GM19438 (cell line): ENCODE measurements around the gene TAF11L3.
"Not testable (repeated sequence)": the region's sequence is repeated elsewhere in the genome, so short reads cannot be mapped to it uniquely, and the experiment has no call there.

ENCODE experiments used
- ATAC-seq: cut with Tn5 transposase; IDR thresholded peaks from one replicate; pipeline ENCODE4 v1.9.1; 2021; ENCODE audit warnings: low read depth; ENCODE audit not compliant: unreplicated experiment

Gene TAF11L3

GRCh38 chr5:17518067-17518466 is at the start of gene TAF11L3:
TAF11L3 (plus strand) TSS chr5:17518367.
- not testable (repeated sequence) for ATAC-seq

GRCh38 chr5:17470064-17470463 is 48.1 kb upstream of the TAF11L3 start:
- ATAC-seq: no peak

DNA sequence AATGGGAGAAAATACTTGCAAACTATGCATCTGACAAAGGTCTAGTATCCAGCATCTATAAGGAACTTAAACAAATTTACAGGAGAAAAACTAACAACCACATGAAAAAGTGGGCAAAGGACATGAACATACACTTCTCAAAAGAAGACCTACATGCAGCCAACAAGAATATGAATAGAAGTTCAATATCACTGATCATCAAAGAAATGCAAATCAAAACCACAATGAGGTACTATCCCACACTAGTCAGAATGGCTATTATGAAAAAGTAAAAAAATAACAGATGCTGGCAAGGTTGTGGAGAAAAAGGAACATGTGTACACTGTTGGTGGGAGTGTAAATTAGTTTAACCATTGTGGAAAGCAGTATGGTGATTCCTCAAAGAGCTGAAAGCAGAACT is 43.1 kb upstream of the TAF11L3 start:
- ATAC-seq: not testable (repeated sequence)

DNA sequence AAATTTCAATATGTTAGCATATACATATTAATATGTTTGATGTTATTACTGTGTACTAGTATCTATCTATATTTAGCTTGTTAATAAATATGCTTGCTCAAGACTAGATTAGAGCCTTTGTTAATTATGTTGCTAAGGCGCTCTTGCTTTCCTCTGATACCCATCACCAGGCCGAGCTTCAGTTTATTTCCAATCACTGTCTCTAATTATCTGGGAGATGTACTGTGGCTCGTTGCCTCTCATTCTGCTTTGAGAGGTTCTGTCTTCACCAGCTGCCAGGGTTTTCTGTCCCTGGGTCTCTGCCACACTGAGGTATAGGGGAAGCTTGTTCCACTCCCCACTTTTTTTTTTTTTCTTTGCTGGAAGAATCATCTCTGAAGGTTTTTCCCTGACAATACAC is 41.1 kb upstream of the TAF11L3 start:
- ATAC-seq: no peak

DNA sequence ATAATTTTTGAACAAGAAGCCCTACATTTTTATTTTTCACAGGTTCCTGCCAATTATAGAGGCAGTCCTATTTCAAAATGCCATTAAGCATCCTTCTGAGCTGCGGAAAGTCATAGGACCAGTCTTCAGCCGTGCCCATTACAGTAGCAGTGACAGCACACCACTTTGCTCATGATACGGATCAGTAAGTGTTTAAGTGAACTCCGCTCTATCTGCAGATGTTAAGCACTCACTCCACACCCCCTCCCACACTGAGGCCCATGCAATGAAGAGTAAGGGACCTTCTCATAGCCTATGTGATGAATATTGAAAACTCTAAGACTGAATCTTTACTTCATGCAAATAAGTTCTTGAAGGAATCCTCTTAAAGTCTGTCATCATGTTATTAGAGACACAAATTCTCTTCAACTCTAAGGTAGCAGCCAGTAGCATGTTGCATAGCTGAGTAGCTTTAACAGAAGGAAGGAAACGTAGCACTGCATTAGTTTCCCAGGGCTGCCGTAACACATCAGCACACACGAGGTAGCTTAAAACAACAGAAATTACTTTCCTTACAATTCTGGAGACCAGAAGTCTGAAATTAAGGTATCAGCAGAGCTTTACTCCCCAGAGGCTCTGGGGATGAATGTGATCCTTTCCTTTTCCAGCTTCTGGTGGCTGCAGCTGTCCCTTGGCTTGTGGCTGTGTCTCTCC is 40.4 kb upstream of the TAF11L3 start:
- ATAC-seq: no peak

GRCh38 chr5:17481378-17481777 is 36.8 kb upstream of the TAF11L3 start:
- no peak for ATAC-seq

DNA sequence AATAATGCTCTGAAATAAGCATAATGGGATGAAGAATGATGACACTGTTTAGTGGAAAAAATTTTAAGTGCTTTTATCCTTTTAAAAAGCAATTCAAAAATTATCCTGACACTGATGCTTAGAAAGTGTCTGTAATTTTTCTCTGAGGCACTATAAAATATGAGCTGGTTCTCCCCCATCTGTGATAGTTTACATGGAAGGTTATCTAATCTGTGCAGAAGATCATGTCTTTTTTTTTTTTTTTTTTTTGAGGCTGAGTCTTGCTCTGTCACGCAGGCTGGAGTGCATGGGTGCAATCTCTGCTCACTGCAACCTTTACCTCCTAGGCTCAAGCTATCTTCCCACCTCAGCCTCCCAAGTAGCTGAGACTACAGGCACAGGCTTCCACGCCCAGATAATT is 35.4 kb upstream of the TAF11L3 start:
- no peak for ATAC-seq

- ATAC-seq: not testable (repeated sequence)
These were observed 31.5 kb upstream of the TAF11L3 start for GRCh38 chr5:17486464-17487173.

GRCh38 chr5:17487174-17487512 is 31.0 kb upstream of the TAF11L3 start:
- ATAC-seq: no peak

DNA sequence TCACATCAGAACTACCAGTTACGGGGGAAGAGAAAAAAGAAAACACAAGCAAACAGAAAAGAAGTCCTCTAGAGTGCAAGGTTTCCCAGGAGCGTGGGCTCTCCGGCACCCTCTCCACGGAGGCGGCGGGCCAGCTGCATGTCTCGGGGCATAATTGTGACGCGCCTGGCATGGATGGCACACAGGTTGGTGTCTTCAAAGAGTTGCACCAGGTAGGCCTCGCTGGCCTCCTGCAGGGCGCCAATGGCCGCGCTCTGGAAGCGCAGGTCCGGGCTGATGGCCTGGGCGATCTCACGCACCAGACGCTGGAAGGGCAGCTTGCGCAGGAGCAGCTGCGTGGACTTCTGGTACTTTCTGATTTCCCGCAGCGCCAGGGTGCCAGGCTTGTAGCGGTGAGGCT is 26.9 kb upstream of the TAF11L3 start:
- ATAC-seq: not testable (repeated sequence)

- no peak for ATAC-seq
These were observed 25.4 kb upstream of the TAF11L3 start for GRCh38 chr5:17492770-17493169.

DNA sequence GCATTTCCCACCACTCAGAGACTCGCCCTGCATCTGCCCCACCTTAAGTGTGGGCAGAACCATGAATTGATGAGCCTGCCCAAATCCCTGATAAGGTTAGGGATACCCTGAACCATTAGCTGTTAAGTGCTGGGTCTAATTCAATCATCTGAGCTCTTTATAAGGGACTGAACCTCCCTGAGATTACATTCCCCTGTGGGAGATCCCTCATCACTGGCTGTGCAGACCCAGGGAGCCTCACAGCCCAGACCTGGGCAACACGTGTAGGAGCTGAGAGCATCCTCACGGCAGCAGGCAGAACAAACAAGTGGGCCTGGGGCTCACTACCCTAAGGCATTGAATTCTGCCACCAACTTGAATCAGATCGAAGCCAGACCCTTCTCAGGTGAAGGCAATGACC is 20.7 kb upstream of the TAF11L3 start:
- no peak for ATAC-seq

DNA sequence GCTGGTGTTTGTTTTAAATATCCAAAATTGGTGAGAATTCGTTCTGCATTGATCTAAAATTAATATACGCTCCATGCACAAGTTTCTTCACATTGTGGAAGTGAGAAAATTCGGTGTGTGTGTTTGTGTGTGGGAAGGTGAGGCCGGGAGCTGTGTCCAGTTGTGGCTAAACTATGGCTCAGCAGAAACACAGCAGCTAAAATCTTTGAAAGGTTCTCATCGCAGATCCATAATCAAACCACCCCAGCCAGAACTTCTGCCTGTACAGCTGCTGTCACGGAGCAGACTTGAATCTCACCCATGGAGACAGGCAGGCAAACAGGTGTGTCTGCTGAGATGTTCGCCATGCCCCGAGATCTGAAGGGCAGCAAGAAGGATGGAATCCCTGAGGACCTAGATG is 20.2 kb upstream of the TAF11L3 start, which contains the start of gene TAF11L2:
Gene TAF11L2 (plus strand): TSS at position 301 of the 400 bp plus-strand sequence.
- ATAC-seq: not testable (repeated sequence)

DNA sequence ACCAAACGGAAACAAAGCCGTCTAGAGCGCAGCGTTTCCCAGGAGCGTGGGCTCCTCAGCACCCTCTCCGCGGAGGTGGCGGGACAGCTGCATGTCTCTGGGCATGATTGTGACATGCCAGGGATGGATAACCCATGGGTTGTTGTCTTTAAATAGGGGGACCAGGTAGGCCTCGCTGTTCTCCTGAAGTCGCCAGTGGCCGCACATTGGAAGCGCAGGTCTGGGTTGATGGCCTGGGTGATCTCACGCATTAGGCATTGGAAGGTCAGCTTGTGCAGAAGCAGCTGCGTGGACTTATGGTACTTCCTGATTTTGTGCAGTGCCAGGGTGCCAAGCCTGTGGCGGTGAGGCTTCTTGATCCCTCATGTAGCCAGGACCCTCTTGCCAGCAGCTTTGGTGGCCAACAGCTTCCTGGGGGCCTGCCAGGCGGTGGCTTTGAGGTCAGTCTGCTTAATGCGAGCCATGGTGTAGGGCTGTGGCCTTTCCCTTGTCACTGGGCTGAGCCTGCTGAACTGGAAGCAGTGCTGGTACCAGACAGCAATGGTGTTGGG is 6.3 kb upstream of the TAF11L3 start:
- ATAC-seq: no peak

DNA sequence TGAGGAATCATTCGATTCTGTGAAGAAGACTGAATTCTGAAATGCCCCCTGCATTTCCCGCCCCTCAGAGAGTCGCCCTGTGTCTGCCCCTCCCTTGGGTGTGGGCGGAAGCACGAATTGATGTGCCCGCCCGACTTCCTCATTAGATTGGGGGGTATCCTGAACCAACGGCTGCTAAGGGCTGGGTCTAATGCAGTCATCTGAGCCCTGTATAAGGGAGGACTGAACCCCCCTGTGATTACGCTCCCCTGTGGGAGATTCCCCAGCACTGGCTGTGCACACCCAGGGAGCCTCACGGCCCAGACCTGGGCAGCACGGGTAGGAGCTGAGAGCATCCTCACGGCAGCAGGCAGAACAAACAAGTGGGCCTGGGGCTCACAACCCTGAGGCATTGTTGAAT is 641 bp upstream of the TAF11L3 start:
- ATAC-seq: not testable (repeated sequence)

- ATAC-seq: not testable (repeated sequence)
These were observed 1.3 kb downstream of the TAF11L3 start for GRCh38 chr5:17519508-17519907.

DNA sequence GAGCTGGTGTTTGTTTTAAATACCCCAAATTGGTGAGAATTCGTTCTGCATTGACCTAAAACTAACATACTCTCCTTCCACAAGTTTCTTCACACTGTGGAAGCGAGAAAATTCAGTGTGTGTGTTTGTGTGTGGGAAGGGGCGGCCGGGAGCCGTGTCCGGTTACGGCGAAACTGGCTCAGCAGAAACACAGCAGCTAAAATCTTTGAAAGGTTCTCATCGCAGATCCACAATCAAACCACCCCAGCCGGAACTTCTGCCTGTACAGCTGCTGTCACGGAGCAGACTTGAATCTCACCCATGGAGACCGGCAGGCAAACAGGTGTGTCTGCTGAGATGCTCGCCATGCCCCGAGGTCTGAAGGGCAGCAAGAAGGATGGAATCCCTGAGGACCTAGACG is 3.3 kb downstream of the TAF11L3 start, which contains the start of gene TAF11L4:
Gene TAF11L4 (plus strand): TSS at position 301 of the 400 bp plus-strand sequence.
- not testable (repeated sequence) for ATAC-seq

DNA sequence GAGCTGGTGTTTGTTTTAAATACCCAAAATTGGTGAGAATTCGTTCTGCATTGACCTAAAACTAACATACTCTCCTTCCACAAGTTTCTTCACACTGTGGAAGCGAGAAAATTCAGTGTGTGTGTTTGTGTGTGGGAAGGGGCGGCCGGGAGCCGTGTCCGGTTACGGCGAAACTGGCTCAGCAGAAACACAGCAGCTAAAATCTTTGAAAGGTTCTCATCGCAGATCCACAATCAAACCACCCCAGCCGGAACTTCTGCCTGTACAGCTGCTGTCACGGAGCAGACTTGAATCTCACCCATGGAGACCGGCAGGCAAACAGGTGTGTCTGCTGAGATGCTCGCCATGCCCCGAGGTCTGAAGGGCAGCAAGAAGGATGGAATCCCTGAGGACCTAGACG is 6.8 kb downstream of the TAF11L3 start, which contains the start of gene TAF11L5:
Gene TAF11L5 (plus strand): TSS at position 301 of the 400 bp plus-strand sequence.
- ATAC-seq: not testable (repeated sequence)

GRCh38 chr5:17526504-17526903 is 8.3 kb downstream of the TAF11L3 start:
- not testable (repeated sequence) for ATAC-seq

GRCh38 chr5:17528369-17528768 is 10.2 kb downstream of the TAF11L3 start, which contains the start of gene TAF11L6:
TAF11L6 (plus strand) TSS chr5:17528669.
- not testable (repeated sequence) for ATAC-seq
